ENCODE data around the gene SLC17A7.

The SLC17A7 gene

GRCh38 chr19:49443366-49444099, 2.2 kb upstream of the SLC17A7 start:
- DNase-seq: peak; percentile 98

DNA sequence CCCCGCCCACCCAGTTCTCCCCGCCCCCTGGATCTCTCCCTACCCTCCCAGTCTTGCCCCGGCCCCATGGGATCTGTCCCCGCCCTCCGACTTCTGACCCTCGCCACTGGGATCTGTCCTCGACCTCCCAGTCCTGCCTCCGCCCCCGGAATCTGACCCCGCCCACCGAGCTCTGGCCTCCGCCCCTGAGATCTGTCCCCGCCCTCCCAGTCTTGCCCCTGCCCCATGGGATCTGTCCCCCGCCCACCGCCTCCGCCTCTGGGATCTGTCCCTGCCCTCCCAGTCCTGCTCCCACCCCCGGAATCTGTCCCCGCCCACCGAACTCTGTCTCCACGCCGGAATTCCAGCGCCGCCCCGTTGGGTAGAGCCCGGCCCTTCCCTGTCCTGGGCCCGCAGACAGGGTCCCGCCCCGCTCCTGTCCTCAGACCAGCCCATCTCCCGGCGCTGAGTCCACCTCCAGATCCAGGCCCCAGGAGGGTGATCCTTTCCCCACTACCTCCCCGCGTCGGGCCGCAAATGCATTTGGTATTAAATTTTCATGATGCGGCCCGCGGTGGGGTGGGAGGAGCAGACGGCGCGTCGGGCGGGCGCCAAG, 1.5 kb upstream of the SLC17A7 start:
- peak; percentile 65 for DNase-seq

GRCh38 chr19:49442354-49442753, 1.0 kb upstream of the SLC17A7 start:
- DNase-seq: peak; percentile 39

DNA sequence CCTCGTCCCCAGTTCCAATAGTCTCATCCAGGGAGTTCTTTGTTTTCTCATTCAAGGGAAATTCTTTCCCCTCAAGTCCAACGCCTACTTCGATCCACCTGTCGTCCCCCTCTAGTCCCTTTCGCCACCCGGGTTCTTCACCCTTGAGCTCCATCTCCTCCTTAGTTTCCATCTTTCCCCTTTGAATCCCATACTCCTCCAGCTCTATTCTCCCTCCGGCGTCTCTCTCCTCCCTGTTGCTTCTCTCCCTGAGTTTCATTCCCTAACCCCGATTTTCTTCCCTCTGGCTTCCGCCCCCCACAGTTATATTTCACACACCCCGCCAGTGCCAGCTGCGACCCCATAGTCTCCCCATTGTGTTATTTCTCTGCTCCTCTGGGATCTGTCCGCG, 628 bp upstream of the SLC17A7 start:
- no peak for DNase-seq

- no peak for DNase-seq
These were observed 703 bp downstream of the SLC17A7 start for GRCh38 chr19:49440439-49441209.

GRCh38 chr19:49439836-49440235, 1.5 kb downstream of the SLC17A7 start:
- no peak for DNase-seq

DNA sequence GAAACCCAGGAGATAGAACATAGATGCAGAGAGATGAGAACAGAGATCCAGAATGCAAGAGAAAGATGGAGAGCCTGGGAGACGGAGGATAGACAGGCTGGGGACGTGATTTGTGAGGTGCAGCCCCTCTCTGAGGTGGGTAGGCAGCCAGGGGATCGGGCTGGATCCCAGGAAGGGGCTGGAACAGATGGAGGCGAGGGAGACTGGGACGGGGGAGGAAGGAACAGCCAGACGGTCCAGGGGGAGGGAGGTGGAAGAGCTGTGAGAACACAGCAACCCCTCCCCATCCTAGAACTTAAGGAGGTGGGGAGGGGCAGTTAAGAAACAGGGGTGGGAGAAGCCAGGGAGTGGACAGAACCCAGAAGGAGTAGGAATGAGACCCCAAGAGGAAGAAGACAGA, 3.1 kb downstream of the SLC17A7 start:
- no peak for DNase-seq

DNA sequence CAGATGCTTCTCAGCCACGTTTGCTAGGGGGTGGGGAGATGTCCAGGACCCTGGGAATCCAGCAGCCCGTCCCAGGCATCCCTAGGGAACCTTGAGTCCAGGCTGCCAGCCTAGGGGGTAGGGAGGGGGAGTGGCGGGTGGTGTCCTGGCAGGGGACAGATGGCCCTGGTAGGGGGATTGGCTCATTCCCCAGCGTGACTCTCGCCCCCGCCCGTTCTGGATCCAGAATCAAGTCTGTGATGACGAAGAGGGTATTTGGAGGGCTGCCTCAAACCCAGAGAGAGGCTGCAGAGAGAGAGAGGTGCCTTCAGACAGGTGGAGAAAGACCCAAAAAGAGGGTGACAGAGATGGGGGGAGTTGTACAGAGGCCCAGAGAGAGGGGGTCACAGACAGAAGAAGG, 4.1 kb downstream of the SLC17A7 start:
- no peak for DNase-seq

GRCh38 chr19:49436381-49437017, 4.8 kb downstream of the SLC17A7 start:
- no peak for DNase-seq

DNA sequence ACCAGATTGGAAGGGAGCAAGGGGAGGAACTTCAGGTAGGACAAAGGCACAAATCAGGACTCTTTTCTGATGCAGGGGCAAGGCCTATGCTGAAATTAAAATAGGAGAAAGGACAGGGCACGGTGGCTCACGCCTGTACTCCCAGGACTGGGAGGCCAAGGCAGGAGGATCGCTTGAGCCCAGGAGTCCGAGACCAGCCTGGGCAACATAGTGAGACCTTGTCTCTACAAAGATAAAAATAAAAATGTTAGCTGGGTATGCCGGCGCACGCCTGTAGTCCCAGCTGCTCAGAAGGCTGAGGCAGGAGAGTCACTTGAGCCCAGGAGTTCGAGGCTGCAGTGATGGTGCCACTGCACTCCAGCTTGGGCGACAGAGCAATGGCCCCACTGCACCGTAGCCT, 5.7 kb downstream of the SLC17A7 start:
- no peak for DNase-seq

- DNase-seq: no peak
These were observed 6.3 kb downstream of the SLC17A7 start for GRCh38 chr19:49434907-49435583.

DNA sequence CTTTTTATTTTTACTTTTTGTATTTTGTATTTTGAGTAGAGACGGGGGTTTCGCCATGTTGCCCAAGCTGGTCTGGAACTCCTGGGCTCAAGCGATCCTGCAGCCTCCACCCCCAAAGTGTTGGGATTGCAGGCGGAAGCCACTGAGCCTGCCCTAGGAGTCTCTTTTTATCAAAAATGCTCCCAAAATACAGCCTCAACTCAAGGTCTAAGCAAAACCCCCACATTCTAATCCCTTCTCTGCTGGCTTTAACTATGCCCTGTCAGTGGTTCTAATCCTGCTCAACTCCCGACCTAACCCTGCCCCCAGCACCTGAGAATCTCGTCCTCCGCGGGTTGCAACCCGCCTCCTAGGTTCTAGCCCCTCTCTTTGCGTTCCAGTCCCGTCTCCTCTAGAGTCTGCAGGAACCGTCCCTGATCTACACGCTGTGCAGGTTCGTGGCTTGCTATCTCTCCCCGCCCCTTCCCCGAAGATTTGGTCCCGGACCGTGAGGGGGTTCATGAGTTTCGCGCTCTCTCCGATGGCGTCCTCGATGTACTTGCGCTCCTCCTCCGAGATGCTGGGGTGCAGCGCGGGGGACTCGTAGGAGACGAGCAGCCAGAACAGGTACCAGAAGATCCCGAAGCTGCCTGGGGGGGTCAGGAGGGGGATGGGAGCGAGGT, 8.0 kb downstream of the SLC17A7 start:
- no peak for DNase-seq

DNA sequence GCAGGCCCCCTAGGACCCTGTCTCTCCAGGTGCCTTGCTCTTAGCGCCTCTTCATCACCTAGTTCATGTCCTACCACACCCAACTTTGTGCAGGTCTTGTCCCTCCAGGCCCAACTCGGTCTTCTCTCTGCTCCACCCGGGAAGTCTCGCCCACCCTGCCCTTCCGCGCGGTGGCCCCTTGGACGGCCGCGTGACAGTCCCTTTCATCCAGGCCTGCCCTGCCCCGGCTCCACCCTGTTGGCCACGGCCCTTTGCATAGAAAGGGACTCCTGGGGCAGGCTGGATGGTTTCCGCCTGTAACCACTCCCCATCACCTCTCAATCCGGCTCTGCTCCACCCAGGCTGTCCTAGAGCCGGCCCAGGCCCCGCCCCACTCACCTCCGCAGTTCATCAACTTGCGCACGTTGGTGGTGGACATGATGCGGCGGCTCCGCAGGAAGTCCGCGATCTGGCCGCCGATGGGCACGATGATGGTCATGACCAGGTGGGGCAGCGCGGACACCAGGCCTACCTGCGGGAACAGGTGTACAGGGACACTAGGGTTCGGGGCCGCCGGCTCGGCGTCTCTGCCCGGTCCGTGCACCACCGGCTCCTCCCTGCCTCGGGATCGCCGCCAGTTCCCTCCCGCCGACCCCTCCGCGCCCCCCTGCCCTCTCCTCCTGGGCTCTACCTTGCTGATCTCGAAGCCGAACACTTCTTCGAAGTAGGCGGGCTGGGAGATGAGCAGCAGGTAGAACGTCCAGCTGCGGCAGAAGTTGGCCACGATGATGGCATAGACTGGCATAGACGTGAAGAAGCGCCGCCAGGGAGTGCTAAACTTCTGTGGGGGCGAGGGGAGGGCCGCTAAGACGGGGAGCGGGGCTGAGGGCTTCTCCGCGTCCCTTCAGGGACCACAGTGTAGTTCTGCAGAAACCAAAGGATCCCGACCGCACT, 8.9 kb downstream of the SLC17A7 start:
- no peak for DNase-seq

DNA sequence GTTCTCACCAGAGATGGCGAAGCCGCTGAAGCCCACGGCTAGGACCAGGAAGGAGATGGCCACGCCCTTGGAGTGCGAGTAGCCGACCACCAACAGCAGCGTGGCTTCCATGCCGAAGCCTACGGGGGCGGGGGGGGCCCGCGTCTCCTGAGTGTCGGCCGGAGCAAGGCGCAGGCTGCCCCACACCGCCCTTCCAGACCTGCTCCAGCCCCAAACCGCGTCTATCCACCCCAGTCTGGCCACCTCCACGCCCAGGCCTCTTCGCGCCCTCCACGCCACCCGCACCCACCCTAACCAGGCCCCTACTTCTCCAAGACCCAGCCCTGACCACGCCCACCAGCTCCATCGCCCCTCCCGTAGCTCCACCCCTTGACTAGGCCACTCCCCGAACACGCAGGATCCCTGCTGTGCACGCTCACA, 10.0 kb downstream of the SLC17A7 start:
- DNase-seq: no peak

- DNase-seq: no peak
These were observed 10.5 kb downstream of the SLC17A7 start for GRCh38 chr19:49430678-49431329.

GRCh38 chr19:49430172-49430677, 11.1 kb downstream of the SLC17A7 start:
- DNase-seq: no peak

GRCh38 chr19:49428547-49429451, 12.5 kb downstream of the SLC17A7 start:
- DNase-seq: no peak

DNA sequence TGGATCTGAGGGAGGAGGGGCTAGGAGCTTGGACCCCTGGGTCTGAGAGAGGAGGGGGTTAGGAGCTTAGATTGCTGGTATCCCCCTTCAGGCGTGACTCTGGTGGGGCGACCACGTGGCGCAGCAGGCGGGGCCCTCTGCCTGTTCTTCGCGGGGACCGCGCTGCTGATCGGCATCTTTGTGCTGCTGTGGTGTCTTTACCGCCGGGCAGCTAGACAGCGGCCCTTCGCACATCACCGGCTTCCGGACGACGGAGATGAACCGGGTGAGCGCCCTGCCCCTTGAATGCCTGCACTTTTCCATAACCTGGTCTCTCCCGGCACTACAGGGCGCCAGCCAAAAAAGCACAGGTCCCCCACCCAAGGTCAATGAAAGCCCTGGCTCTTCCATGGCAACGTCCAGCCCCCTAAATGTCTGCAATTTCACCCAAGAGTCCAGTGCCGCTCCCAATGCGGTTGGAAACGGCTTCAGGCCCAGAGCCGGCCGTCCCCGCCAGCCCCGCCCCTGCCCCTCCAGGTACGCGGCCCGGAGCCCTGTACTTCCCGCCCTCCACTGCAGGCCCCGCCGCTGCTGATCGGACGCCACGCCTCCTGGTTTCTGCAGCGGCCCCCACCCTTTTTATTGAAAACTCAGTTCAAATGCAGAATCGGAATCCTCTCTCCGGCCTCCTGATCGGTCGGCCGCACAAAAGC, 13.3 kb downstream of the SLC17A7 start:
- DNase-seq: no peak

DNA sequence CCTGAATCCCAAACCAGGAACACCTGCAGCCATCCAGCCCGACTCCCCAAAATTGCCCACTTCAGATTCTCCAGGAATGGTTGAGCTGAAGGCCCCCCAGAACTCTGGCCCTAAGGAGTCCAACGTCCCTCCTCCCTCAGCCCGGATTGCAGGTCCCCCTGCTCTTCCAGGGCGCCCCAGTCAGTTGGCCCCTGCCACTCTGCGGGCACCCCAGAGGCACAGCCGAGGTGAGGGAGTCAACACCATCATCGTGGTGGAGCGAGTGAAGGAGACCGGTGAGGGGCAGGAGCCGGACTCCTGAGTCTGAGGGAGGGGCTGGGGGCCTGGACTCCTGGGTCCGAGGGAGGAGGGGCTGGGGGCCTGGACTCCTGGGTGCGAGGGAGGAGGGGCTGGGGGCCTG, 14.0 kb downstream of the SLC17A7 start:
- DNase-seq: no peak
